ENCODE measurements around the gene RAI14.

Gene RAI14

DNA sequence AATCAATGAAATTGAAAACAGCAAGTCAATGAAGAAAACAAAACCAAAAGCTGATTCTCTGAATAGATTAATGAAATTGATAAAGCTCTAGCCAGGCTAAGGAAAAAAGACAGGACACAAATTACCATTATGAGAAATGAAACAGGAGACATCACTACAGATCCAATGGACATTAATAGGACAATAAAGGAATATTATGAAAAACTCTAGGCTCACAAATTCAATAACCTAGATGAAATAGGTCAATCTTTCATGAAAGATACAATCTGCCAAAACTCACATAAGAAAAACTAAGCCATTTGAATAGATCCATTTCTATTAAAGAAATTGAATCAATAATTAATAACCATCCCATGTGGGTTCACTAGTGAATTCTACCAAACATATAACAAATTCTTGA lies 220.1 kb downstream of the RAI14 start:
- no peak overlapping the region for H3K27ac ChIP-seq
- TF ChIP-seq ZFX (IDR thresholded peaks at IDR 0.05), result no peak
- TF ChIP-seq, protein P1, sequence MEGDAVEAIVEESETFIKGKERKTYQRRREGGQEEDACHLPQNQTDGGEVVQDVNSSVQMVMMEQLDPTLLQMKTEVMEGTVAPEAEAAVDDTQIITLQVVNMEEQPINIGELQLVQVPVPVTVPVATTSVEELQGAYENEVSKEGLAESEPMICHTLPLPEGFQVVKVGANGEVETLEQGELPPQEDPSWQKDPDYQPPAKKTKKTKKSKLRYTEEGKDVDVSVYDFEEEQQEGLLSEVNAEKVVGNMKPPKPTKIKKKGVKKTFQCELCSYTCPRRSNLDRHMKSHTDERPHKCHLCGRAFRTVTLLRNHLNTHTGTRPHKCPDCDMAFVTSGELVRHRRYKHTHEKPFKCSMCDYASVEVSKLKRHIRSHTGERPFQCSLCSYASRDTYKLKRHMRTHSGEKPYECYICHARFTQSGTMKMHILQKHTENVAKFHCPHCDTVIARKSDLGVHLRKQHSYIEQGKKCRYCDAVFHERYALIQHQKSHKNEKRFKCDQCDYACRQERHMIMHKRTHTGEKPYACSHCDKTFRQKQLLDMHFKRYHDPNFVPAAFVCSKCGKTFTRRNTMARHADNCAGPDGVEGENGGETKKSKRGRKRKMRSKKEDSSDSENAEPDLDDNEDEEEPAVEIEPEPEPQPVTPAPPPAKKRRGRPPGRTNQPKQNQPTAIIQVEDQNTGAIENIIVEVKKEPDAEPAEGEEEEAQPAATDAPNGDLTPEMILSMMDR (conservative IDR thresholded peaks at IDR 0.05), result no peak

- no peak overlapping the region for H3K27ac ChIP-seq
- TF ChIP-seq ZFX (IDR thresholded peaks at IDR 0.05), result no peak
- TF ChIP-seq, protein P1 (conservative IDR thresholded peaks at IDR 0.05), result no peak
Measured at GRCh38 chr5:34881246-34881645, 225.1 kb downstream of the RAI14 start.

Measured in C4-2B (cell line).